Globus pallidus (tissue), 1 donor: ENCODE measurements around the gene TENT4B.
"Not testable (repeated sequence)": the region's sequence is repeated elsewhere in the genome, so short reads cannot be mapped to it uniquely, and the experiment has no call there.

Experiments
- DNase-seq: peaks from one replicate; pipeline ENCODE4 v3.0.0-alpha.2; 2015; ENCODE audit warnings: low spot score

The TENT4B gene

DNA sequence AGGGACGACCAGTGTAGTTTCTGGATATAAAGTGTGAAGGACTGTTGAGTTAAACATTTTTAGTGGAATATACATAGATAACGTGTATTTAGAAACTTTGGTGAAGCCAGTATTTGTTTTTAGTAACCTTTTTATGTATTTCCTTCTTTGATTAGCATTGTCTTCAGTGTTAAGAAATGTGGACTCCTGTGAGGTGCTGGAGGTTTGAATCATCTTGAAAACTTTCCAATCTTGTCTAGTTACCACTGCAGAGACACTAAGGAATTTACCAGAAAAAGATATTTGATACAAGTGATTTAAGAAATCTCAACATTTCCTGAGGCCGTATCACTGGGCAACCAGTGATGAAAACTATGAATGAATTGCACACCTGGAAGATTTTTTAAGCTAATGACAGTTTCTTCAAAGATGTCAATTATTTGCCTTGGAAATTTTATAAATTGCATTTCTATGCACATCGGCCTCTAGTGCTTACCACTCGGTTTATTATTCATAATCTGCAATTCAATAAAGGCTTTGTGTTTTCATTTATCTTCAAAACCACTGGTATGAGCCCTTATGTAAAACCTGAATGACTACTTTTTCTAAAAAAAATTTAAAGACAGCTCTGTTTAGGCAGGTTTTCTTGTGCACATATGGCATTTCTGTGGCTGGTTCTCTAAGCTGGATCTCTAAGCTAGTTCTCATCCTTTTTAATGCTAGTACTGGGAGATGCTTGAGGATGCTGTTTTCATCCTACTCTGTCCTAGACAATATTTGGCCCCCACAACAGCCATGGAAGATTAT is 81.9 kb downstream of the TENT4B start:
- DNase-seq, result no peak

- DNase-seq, result no peak
Measured at GRCh38 chr16:50235581-50235980, 82.5 kb downstream of the TENT4B start.

DNA sequence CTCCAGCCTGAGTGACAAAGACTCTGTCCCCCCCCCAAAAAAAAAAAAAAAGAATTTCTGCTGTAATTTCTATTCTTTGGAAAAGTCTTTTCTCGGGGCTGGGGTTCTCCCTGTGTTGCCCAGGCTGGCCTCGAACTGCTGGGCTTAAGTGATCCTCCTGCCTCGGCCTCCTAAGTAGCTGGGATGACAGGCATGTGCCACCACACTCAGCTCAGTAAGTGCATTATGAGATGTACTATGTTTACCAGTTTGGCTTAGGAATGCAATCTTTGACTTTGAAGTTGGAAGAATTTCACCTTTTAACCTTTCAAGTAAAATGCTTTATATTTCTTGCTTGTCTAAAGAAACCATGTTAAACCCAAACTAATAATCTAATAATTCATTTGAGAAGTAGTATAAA is 85.2 kb downstream of the TENT4B start:
- no peak for DNase-seq

DNA sequence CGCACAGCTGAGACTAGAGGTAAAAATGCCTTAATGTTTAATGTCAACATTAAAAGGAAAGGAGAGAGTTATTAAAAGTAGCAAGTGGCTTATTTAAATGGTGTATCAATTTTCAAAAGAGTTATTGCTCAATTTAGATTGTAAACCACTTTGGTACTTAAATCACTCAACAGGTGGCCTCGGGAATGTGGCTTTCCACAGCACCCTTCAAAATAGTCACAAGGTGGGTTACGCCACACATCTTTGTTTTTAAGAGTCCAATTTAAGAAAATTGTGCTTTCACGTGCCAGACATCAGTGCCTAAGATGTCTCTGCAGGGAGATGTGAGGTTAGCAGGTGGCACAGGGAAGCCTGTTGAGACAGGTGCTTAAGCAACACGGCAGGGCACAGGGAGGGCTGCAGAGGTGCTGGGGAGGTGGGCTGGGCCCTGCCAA is 85.8 kb downstream of the TENT4B start:
- DNase-seq, result no peak

DNA sequence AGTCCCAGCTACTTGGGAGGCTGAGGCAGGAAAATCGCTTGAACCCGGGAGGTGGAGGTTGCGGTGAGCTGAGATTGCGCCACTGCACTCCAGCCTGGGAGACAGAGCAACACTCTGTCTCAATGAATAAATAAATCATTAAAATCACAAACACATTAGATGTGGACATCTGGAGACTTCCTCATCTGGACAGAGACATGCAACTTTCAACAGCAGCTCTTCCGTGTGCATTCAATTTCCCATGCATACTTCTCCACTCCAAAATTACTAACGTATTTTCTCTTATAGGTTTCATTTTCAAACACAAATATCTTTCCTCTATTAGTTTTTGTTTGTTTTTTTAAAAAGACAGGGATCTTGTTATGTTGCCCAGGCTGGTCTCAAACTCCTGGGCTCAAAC is 89.9 kb downstream of the TENT4B start:
- not testable (repeated sequence) for DNase-seq

- no peak for DNase-seq
Measured at GRCh38 chr16:50244140-50244503, 91.0 kb downstream of the TENT4B start.

DNA sequence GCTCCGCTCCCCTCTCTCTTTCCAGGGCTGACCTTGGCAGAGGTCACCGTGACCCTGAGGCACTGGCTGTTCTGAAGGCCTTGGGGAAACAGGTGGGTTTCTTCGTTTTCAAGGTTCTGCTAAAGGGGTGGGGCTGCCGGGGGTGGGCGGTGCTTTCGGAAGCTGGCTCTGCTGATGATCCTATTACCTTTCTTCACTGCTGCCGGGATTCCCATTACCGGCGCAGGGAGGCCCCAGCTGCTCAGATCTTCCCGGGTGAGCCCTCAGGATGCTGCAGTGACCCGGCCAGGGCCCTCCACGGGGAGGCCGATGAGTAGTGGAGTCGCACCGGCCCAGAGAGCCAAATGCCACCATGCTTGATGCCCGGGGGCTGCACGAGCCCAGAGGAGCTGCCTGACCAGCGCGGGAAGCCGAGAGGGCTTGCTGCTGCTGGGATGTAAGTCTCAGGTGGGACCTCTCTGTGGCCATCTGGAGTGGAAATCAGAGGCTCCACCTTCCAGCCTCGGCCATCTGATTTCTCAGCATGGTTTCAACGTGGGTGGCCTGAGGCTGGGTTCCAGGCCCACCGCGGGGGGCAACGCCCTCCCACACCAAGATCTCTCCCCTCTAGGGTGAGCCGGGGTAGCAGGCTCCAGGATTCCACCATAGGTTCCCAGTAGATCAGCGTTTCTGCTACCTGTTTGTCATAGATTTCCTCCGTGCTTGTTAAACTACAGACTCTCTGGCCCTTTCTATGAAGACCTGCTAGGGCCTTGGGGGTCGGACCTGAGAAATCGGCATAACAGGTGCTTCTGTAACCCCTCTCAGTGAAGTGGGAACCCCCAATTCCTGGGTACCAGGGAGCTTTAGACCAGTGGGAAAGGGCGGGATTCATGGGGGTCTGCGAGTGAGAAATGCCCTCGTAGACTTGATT is 91.7 kb downstream of the TENT4B start:
- no peak for DNase-seq

DNA sequence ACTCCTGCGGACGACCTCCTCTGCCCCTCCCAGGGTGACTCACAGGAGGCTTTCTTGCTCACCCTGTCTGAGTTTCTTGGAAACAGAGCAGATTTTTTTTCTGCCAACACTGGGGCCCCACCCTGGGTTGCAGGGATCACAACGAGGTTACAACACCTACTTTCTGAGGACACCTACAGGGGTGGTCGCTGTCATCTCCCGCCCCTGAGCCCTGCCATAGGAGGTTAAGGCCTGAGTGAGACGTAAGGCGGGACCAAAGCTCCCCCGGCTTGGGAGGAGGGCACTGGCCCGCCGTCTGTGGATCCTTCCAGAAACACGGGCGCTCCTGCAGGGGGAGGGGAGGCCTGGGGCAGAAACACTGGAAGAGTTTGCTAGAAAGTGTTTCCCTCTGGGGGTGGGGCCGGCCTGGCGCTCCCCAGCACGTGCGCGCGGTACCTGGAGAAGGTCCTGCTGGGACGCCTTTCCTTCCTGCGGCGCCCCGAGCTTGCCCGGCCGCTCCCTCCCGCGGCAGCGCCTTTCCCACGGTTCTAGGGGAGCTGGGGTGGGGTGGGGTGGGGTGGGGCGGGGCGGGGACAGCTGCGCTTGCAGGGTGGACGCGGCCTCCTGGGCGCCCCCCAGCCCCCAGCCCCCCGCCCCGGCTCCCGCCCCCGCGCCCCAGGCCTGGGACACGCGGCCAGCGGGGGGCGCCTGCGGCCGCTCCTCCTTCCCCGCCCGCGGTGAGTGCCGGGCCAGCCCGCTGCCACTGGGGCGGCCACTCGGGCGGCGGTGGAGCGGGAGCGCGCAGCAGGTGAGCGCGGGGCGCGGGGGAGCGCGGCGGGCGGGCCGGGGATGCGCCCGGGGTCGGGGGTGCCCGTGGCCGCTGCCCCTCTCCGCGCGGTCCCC is 92.6 kb downstream of the TENT4B start:
- no peak for DNase-seq

DNA sequence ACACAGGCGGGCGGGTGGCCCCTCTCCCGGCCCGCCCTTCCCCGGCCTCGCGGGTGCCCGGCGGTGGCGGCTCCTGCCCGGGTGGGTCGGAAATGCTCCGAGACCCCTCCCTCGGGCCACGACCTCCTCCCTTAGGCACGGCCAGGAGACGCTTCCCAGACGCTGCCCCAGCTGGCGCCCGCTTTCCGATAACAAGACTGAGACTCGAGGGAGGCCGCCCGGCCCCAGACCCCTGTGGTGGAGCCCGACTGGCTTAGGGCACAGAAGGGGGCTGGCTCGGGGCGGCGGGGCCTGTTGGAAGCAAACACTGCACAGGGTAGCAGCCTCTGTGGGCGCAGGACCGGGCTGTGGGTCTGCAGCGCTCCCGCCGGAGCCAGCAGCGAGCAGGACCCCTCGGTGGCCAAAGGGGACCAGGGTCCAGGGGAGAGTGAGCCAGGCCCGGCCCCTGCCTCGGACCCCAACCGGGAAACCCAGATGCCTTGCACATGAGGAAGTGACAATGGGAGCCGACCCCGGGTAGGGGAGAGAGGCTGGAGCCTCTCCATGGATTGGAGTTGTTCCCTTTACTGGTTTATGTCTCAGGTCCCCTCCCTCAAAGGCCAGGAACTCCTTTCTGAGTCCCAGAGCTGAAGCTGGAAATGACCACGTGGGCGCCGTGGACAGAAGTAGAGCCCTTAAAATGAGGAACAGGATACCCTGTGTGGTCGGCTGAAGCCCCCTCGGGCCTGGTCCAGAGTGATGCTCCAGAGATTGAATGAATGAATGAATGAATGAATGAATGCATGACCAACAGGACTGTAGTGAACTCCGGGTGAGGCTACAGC is 93.4 kb downstream of the TENT4B start:
- no peak for DNase-seq

DNA sequence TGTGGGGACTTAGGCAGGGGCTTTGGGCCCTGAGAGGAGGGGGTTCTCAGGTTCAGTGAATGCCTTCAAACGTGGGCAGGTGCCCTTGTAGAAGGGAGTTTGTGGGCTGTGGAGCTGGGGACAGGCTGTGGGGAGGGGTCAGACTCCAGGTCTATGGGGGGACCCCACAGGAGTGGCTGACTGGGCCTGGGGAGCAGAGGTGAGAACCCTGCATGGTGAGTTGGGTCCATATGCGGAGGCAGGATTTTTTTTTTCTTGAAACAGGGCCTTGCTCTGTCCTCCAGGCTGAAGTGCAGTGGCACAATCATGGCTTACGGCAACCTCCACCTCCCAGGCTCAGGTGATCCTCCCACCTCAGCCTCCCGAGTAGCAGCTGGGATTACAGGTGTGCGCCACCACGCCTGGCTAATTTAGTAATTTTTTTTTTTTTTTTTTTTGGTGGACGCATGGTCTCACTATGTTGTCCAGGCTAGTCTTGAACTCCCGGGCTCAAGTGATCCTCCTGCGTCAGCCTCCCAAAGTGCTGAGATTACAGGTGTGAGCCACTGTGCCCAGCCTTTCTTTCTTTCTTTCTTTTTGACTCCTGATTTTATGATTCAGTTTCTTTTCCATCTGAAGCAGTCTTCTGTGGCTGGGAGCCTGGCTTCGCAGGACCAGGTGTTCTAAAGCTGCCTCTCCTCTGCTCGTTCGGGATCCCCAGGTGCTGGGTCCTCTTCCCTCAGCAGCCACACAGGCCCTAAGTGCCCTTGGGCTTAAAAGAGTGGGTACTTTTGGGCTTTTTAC is 94.2 kb downstream of the TENT4B start:
- DNase-seq, result no peak

- no peak for DNase-seq
Measured at GRCh38 chr16:50247906-50248608, 95.0 kb downstream of the TENT4B start.

DNA sequence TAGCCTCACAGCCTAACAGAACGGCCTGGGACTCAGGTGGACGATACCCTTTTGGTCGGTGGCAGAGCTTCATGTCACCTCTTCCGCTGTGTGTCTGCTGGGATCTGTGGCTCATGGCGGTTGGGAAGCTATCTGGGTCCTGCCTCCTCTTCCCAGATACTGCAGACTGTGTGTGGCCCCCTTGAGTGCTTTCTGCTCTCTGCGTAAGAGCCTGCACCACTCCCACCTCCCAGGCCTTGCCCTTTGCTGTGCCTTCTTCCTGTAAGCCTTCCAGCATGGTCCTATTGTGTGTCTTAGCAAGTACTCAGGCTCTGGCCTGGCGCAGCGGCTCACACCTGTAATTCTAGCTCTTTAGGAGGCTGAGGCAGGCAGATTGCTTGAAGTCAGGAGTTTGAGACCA is 95.7 kb downstream of the TENT4B start:
- no peak for DNase-seq

- DNase-seq, result no peak
Measured at GRCh38 chr16:50251375-50252081, 98.4 kb downstream of the TENT4B start.

DNA sequence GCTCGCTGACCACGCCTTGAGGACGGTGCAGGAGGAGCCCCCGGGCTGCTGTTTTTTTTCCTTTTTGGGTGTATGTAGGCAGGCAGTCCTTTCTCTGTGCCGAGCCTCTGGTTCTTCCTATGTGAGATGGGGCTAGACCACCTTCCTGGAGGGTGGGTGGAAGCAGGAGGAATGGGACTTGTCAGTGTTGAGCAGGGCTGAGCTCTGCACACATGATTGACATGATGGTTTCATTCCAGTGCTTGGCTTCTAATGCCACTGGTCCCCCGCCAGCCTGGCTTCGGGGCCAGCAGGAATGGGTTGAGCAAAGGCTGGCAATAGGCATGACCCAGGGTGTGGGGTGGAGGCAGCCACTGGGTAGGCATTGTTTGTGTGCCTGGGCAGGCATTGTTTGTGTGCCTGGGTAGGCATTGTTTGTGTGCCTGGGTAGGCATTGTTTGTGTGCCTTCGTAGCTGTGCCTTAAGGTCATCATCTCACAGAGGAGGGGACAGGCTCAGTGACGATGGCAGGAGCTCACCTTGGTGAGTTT is 99.0 kb downstream of the TENT4B start:
- peak; percentile 68 for DNase-seq

DNA sequence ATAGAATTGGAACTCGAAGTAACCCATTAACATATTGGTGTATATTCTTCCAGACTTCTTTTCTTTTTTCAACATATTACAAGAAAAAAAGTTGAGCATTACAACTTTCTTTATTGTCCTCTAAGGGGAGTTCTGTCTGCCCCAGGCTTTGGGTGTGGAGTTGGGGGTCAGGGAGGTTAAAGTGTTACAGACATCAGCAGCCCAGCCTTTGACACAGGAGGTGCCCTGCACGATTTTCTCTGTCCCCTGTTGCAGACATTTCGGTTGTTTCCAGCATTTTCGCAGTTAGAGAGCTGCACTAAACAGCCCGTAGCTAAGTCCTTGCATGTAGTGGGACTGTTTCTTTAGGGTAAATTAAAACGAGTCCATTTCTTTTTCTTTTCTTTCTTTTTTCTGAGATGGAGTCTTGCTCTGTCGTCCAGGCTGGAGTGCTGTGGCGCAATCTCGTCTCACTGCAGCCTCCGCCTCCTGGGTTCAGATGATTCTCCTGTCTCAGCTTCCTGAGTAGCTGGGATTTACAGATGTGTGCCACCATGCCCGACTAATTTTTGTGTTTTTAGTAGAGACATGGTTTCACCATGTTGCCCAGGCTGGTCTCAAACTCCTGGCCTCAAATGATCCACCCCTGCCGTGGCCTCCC is 99.9 kb downstream of the TENT4B start:
- DNase-seq, result no peak

GRCh38 chr16:50253514-50253910 is 100.4 kb downstream of the TENT4B start:
- no peak for DNase-seq

GRCh38 chr16:50254072-50254471 is 101.0 kb downstream of the TENT4B start:
- no peak for DNase-seq

DNA sequence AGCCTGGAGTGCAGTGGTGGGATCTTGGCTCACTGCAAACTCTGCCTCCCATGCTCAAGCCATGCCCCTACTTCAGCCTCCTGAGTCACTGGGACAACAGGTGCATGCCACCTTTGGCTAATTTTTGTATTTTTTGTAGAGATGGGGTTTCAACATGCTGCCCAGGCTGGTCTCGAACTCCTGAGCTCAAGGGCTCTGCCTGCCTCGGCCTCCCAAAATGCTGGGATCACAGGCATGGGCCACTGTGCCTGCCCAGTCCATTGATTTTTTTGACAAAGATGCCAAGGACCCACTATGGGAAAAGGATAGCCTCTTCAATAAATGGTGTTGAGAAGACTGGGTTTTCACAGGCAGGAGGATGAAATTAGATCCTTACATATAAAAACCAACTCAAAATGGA is 102.4 kb downstream of the TENT4B start:
- DNase-seq, result no peak
